Adrenal gland (tissue), 12 donors: ENCODE data around the gene PAK5. TPM values are rescaled to one million over a fixed set of nuclear protein-coding genes. Genes with fewer than 3 reads are reported as not detected.

Source experiments
- DNase-seq, 7 donors: peaks; one replicate each; pipeline ENCODE4 v3.0.0-alpha.2; 2019 to 2020
- H3K27ac ChIP-seq, 5 donors: fragments of 200-600 bp; sonication (generic) in 4 of 5; 1 replicate in 3 of 5; 2 replicates in 2 of 5; pipeline versions ENCODE4 v1.5.1 to v1.8.0; 2016 to 2020; ENCODE audit warnings: mild to moderate bottlenecking in 1 of 5
- H3K27me3 ChIP-seq: fragments of 200-600 bp; 2 replicates; pipeline ENCODE4 v1.8.0; 2021
- H3K36me3 ChIP-seq, 2 donors: fragments of 200-600 bp; replicated peaks in 1 of 2; 1 replicate in 1 of 2; 2 replicates in 1 of 2; pipeline versions ENCODE4 v1.5.1 to v1.8.0; 2018 to 2022
- H3K4me1 ChIP-seq, 2 donors: fragments of 200-600 bp; replicated peaks in 1 of 2; 1 replicate in 1 of 2; 2 replicates in 1 of 2; pipeline versions ENCODE4 v1.5.1 to v1.8.0; 2018 to 2021
- H3K4me3 ChIP-seq, 4 donors: fragments of 200-600 bp; sonication (generic) in 3 of 4; one replicate each; pipeline ENCODE4 v1.5.1; 2016 to 2018
- H3K9me3 ChIP-seq, 3 donors: fragments of 200-600 bp; sonication (generic) in 1 of 3; replicated peaks in 1 of 3; 1 replicate in 2 of 3; 2 replicates in 1 of 3; pipeline versions ENCODE4 v1.5.1 to v1.8.0; 2016 to 2021
- POLR2A ChIP-seq, 2 donors: fragments of 450-650 bp; IDR thresholded peaks; one replicate each; pipeline ENCODE4 v1.6.1; 2017; ENCODE audit warnings: antibody characterized with exemption in 2 of 2, mild to moderate bottlenecking in 2 of 2, moderate library complexity in 1 of 2
- WGBS, 4 donors: extraction: QIAGEN DNeasy Blood & Tissue Kit in 2 of 4; methylation state at CpG; one replicate each; pipeline versions ENCODE4 v1.1.5 to v1.1.7; 2013 to 2017; 5-methylcytosine and 5-hydroxymethylcytosine counted together
- intact Hi-C, 2 donors: fragments of 100-400 bp; cut with DNase I; formaldehyde crosslinking; loops; one replicate each; pipeline versions ENCODE4 v1.14.1 to v1.15.0; 2022 to 2023
- polyA plus RNA-seq, 3 donors: library from polyadenylated mRNA; stranded (reverse); fragments of 200-250 nt in 2 of 3; fragments of 350-450 nt in 1 of 3; fragmentation: Illumina TruSeq in 1 of 3; extraction: RNeasy Lipid Tissue Mini Kit (QIAGEN cat#74804) in 1 of 3; gene quantifications; one replicate each; pipeline ENCODE4 v1.2.3, GENCODE V29; 2013 to 2014
- total RNA-seq, 9 donors: library from RNA; depleted of rRNA in 4 of 9; stranded (reverse); fragments of >200 nt in 4 of 9; fragments of 120-200 nt in 1 of 9; fragmentation: NEBNext Ultra II Directional in 1 of 9; extraction: Animal tissue kit (Norgen Biotek cat#: 25700) in 1 of 9; gene quantifications; one replicate each; pipeline versions ENCODE4 v1.1.0 to v1.2.4, GENCODE V29; 2013 to 2023
- TF ChIP-seq, protein P1 (sequence below), 6 experiments: fragments of 450-650 bp in 4 of 6; fragments of 200-600 bp in 2 of 6; sonication (generic) in 1 of 6; IDR thresholded peaks; 1 replicate in 5 of 6; 2 replicates in 1 of 6; pipeline versions ENCODE4 v1.5.1 to v1.8.0; 2016 to 2021; ENCODE audit warnings: antibody characterized with exemption in 6 of 6, mild to moderate bottlenecking in 2 of 6, moderate library complexity in 1 of 6
- donor health status: healthy with polysubstance abuse.
- donor health status: Bipolar disorder and iron deficiency.
- donor health status: DM: yes; HTN: yes; CAD: no.
- donor health status: DM: no; HTN: no; CAD: no.
- donor health status: DM: no; HTN: no; CAD: no.
- donor health status: DM: yes; HTN: yes; CAD: no.

Gene PAK5
- total and polyA plus RNA-seq, 12 donors, result 1.2 to 17.0 (median 4.0) TPM

DNA sequence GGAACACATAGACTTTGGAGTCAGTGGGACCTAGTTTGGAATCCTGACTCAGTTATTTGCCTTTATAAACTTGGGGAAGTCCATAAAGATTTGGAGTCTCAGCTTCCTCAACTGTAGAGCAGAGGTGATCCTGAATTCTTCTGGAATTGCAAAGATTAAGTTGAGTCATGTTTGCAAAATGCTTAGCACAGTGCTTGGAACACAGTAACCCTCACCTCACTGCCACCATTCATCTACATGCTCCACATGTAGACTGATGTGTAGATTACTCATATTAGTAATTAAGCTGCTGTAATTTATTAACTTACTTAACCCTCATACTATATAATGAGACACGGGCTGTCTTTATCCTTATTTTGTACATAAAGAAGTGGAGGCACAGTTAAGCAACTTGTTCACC lies 263.0 kb downstream of the PAK5 start:
- H3K4me1 ChIP-seq, result no peaks in the 10 kb centered on the region
- H3K36me3 ChIP-seq, result no peaks in the 10 kb centered on the region
- H3K9me3 ChIP-seq, result no peaks in the 10 kb centered on the region
- no peaks in the 10 kb centered on the region for H3K27me3 ChIP-seq
- WGBS, 4 donors, result 89 to 95% (median 91%) methylated on average over 1 of the region's 1 CpG
- no peak overlapping the region for H3K4me3 ChIP-seq
- no peak for DNase-seq
- no peak overlapping the region for H3K27ac ChIP-seq
- no peak for TF ChIP-seq POLR2A (IDR thresholded peaks at IDR 0.05)
- TF ChIP-seq, protein P1, sequence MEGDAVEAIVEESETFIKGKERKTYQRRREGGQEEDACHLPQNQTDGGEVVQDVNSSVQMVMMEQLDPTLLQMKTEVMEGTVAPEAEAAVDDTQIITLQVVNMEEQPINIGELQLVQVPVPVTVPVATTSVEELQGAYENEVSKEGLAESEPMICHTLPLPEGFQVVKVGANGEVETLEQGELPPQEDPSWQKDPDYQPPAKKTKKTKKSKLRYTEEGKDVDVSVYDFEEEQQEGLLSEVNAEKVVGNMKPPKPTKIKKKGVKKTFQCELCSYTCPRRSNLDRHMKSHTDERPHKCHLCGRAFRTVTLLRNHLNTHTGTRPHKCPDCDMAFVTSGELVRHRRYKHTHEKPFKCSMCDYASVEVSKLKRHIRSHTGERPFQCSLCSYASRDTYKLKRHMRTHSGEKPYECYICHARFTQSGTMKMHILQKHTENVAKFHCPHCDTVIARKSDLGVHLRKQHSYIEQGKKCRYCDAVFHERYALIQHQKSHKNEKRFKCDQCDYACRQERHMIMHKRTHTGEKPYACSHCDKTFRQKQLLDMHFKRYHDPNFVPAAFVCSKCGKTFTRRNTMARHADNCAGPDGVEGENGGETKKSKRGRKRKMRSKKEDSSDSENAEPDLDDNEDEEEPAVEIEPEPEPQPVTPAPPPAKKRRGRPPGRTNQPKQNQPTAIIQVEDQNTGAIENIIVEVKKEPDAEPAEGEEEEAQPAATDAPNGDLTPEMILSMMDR (IDR thresholded peaks at IDR 0.05), result no peak
- intact Hi-C loops, result no loop called here

- TF ChIP-seq, protein P1 (IDR thresholded peaks at IDR 0.05), result no peak
- no peak for TF ChIP-seq POLR2A (IDR thresholded peaks at IDR 0.05)
- 84 to 92% (median 87%) methylated on average over 3 of the region's 3 CpGs for WGBS, 4 donors
- Histone ChIP-seq H3K4me3 (no peak overlapping the region), H3K27ac (no peak overlapping the region), H3K4me1 (no peaks in the 10 kb centered on the region), H3K9me3 (no peaks in the 10 kb centered on the region), H3K36me3 (no peaks in the 10 kb centered on the region), H3K27me3 (no peaks in the 10 kb centered on the region)
- intact Hi-C loops, result no loop called here
- DNase-seq, result no peak
Measured at GRCh38 chr20:9574776-9575175, 264.1 kb downstream of the PAK5 start.

DNA sequence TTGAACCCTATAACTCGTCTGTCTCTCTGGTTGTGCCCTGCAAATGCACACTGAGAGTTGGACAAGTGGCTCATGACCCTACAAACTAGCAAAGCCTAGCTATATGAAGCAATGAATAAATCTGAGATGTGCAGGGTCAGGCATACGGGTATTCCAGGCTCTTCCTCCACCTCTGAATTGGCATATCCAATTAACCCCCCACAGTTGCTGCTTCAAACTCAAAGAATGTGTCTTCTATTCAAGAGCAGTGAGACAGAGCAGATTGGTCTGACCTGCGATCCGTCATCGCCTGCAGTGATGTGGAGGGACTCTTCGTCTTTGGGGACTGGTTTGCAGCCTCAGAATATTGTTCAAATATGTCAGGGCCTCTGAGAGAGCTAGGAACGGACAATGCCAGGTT lies 264.7 kb downstream of the PAK5 start:
- Histone ChIP-seq H3K36me3 (no peaks in the 10 kb centered on the region), H3K27me3 (no peaks in the 10 kb centered on the region), H3K4me1 (no peaks in the 10 kb centered on the region), H3K27ac (no peak overlapping the region), H3K4me3 (no peak overlapping the region), H3K9me3 (no peaks in the 10 kb centered on the region)
- WGBS, 4 donors, result 81 to 89% (median 84%) methylated on average over 7 of the region's 7 CpGs
- DNase-seq, result no peak
- intact Hi-C loops, result no loop called here
- TF ChIP-seq, protein P1 (IDR thresholded peaks at IDR 0.05), result no peak
- TF ChIP-seq POLR2A (IDR thresholded peaks at IDR 0.05), result no peak

GRCh38 chr20:9573335-9574151 lies 265.3 kb downstream of the PAK5 start:
- TF ChIP-seq, protein P1 (IDR thresholded peaks at IDR 0.05), result no peak
- TF ChIP-seq POLR2A (IDR thresholded peaks at IDR 0.05), result no peak
- 61 to 70% (median 67%) methylated on average over 13 of the region's 13 CpGs for WGBS, 4 donors
- Histone ChIP-seq H3K27ac (no peak overlapping the region), H3K27me3 (no peaks in the 10 kb centered on the region), H3K36me3 (no peaks in the 10 kb centered on the region), H3K4me3 (no peak overlapping the region), H3K9me3 (no peaks in the 10 kb centered on the region), H3K4me1 (no peaks in the 10 kb centered on the region)
- no peak for DNase-seq
- intact Hi-C loops, result no loop called here
